HG02623 (cell line): ENCODE results near the gene N4BP3.

Source experiments
- ATAC-seq: cut with Tn5 transposase; IDR thresholded peaks from one replicate; pipeline ENCODE4 v1.9.1; 2021; ENCODE audit warnings: moderate library complexity; ENCODE audit not compliant: unreplicated experiment

Gene N4BP3

GRCh38 chr5:178145965-178146820 lies 32.9 kb downstream of the N4BP3 start:
- peak; percentile 67 for ATAC-seq

DNA sequence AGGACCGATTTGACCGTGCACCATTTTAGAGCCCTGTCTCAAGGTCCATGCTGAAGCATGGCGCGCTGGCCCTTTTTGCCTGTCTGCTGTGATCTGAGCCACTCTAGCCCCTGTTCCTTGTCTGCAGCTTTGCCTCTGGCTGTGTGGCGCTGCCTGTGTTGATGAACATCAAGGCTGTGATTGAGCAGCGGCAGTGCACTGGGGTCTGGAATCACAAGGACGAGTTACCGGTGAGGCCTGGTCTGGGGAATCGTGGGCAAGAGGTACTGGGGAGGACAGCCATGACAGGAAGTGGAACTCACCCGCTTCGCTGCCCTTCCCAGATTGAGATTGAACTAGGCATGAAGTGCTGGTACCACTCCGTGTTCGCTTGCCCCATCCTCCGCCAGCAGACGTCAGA lies 34.1 kb downstream of the N4BP3 start:
- ATAC-seq, result no peak

- ATAC-seq, result no peak
These were observed 36.0 kb downstream of the N4BP3 start for GRCh38 chr5:178149199-178149932.

DNA sequence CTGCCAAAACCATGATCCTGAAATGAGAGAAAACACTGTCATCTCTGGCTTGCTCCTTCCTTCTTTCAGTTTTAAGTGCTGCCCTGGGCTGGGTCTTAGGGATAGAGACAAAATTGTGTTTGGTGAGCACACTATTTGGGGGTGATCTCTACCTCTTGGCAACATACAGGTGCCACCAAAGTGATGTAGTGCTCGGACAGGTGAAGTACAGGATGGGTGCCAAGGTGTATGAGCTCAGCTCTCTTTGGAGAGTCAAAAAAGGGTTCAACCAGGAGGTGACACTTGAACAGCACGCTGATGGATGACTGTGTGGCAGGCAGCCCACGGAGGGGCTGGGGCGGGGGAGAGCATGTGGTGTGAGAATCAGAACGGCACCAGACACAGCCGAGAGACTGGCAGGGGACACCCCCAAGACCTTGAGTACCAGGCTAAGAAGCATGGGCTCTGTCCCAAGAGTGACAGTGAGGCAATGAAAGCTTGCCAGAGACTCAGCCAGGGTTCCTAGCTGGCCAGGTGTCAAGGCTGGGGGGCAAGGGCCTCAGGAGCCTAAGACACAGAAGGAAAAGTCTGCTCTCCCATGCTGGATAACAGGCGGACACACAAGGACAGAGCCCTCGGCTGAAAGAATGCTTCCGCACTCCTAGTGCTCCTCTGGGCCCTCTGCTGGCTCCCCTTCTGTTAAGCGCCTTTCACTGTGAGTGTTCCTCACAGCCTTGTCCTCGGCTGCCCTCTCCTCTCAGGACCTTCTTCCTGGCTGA lies 37.8 kb downstream of the N4BP3 start:
- no peak for ATAC-seq

DNA sequence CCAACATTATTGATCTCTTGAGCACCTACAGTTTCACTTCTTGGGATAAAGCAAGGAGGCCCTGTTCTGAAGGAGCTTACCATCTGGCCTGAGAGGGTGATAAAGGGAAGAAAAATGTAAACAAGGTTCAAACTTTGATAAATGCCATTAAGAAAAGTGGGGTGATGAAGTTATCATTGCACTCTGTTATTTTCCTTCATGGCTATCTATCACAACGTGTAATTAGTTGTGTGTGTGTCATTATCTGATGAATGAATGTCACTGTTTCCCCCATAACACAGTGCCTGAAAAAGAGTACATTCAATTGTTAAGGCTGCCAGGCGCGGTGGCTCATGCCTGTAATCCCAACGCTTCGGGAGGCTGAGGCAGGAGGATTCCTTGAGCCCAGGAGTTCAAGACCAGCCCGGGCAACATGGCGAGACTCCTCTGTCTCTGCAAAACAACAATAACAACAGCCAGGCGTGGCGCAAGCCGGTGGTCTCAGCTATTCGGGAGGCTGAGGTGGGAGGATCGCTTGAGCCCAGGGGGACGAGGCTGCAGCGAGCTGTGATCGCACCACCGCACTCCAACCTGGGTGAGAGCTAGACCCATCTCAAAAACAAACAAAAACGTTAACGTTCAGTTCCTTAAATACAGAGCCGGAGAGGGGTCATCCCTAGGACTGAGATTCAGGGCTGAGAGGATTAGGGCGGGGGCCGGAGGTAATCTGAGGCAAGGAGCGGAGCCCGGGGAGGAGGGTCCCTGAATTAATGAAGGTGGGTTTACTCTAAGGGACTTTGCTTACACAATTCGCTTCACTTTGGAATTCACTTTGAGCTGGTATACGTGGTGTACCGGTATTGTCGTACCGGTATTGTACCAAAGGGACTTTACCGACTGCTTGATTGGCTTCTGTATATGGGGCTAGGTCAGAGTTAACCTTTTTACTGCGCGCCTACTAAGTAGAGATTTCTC lies 39.4 kb downstream of the N4BP3 start:
- no peak for ATAC-seq

DNA sequence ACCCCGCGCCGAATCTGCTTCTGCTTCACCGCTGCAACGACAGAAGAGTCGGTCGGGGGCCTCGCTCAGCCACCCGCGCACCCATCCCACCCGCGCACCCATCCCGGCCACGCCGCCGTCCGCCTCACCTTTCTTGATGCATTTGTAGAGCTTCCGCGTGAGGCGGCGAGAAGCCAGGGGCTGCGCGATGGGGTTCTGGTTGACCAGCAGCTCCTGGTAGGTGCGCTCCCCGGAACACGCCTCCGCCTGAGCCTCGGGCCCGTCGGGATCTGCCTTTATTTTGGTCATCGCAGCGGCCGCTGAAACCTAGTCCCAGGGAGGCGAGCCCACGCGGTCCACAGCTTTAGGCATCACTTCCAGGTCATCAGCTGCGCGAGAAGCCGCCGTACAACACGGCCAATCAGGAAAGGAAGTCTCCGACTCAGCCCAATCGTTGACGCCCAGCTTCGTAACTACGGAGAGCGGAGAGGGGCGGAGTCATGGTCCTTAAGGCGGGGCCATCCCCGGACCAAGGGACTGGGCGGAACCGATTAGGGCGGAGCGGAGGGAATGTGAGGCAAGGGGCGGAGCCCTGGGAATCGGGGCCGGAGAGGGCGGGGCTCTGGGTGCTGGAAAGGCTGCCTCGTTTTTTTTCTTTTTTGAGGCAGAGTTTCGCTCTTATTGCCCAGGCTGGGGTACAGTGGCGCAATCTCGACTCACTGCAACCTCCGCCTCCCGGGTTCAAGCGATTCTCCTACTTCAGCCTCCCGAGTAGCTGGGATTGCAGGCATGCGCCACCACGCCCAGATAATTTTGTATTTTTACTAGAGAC lies 40.4 kb downstream of the N4BP3 start, which contains the start of gene NHP2:
NHP2 (minus strand) TSS at position 356 of the 811 bp plus-strand sequence; CDS start at position 288, 68 bp downstream.
- peak; percentile 98 for ATAC-seq

GRCh38 chr5:178155065-178155464 lies 41.7 kb downstream of the N4BP3 start:
- ATAC-seq, result no peak

DNA sequence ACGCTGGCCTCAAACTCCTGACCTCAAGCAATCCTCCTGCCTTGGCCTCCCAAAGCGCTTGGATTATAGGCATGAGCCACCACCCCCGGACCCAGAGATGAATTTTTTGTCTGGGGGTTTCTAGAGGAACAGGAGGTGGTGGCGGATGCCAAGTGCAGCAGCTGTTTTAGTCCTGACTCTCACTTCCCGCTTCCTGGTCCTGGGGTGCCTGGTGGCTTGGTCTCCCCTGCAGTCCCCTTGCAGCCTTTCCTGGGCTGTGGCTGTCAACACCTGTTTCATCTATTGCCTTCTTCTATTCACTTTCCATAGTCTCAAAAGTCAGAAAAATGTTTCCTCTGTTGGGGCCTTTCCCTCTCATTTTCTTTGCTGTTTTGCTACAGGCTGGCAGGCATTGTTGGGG lies 46.8 kb downstream of the N4BP3 start:
- no peak for ATAC-seq

- no peak for ATAC-seq
These were observed 49.1 kb downstream of the N4BP3 start for GRCh38 chr5:178162481-178162880.

- peak; percentile 85 for ATAC-seq
These were observed 50.7 kb downstream of the N4BP3 start for GRCh38 chr5:178163772-178164735.

GRCh38 chr5:178165581-178165980 lies 52.2 kb downstream of the N4BP3 start:
- no peak for ATAC-seq

DNA sequence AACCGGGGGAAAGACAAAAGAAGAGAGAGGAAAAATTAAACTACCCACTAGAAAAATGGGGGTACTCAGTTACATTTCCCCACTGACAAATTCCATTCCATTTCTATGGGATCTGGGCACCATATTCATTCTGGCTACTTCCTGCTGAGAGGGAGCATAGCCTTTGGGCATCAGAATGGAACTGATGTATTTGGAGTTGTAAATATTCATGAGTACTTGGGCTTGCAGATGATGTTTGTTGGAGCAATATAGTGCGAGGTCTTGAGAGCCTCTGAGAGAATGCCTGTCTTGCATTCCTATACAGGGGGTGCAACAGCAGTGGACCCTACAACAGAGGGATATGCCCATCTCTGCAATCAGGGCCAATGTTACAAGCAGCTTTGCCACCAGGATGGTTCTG lies 57.1 kb downstream of the N4BP3 start:
- ATAC-seq, result no peak

DNA sequence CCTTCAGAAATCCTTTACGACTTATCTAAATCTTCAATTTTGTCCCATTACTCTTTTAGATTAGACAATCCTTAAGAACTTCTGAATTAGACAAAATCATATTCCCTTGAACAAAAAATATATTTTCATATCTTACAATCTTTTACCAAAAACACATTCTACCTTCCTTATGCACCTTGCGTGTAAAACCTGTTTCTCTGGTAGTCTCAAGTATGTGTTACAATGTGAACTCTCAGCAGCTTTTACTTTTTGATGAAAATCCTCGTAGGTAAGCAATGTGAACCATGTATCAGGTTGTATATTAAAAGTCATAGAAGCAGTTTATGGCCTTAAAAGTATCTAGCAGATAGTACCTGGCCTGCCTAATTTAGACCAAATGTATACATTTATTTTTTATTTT lies 61.1 kb downstream of the N4BP3 start:
- ATAC-seq, result no peak
